ENCODE measurements around the gene NME8.

NME8 gene

GRCh38 chr7:37899712-37900247 is 51.4 kb downstream of the NME8 start:
- Histone ChIP-seq H3K9me3 (ENCODE audit: severe bottlenecking) (no peaks in the 10 kb centered on the region), H3K27me3 (ENCODE audit: insufficient read depth, poor library complexity, severe bottlenecking) (no peaks in the 10 kb centered on the region), H3K36me3 (ENCODE audit: low read depth) (no peaks in the 10 kb centered on the region), H3K4me3 (ENCODE audit: severe bottlenecking) (no peak overlapping the region), H3K4me1 (ENCODE audit: insufficient read depth, poor library complexity, severe bottlenecking) (no peaks in the 10 kb centered on the region), H3K27ac (ENCODE audit: poor library complexity, severe bottlenecking) (no peak overlapping the region)
- ATAC-seq (ENCODE audit: low read depth): no peak
- no peak for DNase-seq (ENCODE audit: low spot score)
- TF ChIP-seq, protein P1, sequence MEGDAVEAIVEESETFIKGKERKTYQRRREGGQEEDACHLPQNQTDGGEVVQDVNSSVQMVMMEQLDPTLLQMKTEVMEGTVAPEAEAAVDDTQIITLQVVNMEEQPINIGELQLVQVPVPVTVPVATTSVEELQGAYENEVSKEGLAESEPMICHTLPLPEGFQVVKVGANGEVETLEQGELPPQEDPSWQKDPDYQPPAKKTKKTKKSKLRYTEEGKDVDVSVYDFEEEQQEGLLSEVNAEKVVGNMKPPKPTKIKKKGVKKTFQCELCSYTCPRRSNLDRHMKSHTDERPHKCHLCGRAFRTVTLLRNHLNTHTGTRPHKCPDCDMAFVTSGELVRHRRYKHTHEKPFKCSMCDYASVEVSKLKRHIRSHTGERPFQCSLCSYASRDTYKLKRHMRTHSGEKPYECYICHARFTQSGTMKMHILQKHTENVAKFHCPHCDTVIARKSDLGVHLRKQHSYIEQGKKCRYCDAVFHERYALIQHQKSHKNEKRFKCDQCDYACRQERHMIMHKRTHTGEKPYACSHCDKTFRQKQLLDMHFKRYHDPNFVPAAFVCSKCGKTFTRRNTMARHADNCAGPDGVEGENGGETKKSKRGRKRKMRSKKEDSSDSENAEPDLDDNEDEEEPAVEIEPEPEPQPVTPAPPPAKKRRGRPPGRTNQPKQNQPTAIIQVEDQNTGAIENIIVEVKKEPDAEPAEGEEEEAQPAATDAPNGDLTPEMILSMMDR (IDR thresholded peaks at IDR 0.05; ENCODE audit: poor library complexity, severe bottlenecking): no peak

GRCh38 chr7:37901236-37901827 is 52.9 kb downstream of the NME8 start:
- no peak for DNase-seq (ENCODE audit: low spot score)
- H3K36me3 ChIP-seq (ENCODE audit: low read depth): no peaks in the 10 kb centered on the region
- TF ChIP-seq, protein P1 (IDR thresholded peaks at IDR 0.05; ENCODE audit: poor library complexity, severe bottlenecking): peak; percentile 74
- no peaks in the 10 kb centered on the region for H3K9me3 ChIP-seq (ENCODE audit: severe bottlenecking)
- H3K27me3 ChIP-seq (ENCODE audit: insufficient read depth, poor library complexity, severe bottlenecking): no peaks in the 10 kb centered on the region
- ATAC-seq (ENCODE audit: low read depth): no peak
- H3K4me3 ChIP-seq (ENCODE audit: severe bottlenecking): no peak overlapping the region
- no peak overlapping the region for H3K27ac ChIP-seq (ENCODE audit: poor library complexity, severe bottlenecking)
- no peaks in the 10 kb centered on the region for H3K4me1 ChIP-seq (ENCODE audit: insufficient read depth, poor library complexity, severe bottlenecking)

DNA sequence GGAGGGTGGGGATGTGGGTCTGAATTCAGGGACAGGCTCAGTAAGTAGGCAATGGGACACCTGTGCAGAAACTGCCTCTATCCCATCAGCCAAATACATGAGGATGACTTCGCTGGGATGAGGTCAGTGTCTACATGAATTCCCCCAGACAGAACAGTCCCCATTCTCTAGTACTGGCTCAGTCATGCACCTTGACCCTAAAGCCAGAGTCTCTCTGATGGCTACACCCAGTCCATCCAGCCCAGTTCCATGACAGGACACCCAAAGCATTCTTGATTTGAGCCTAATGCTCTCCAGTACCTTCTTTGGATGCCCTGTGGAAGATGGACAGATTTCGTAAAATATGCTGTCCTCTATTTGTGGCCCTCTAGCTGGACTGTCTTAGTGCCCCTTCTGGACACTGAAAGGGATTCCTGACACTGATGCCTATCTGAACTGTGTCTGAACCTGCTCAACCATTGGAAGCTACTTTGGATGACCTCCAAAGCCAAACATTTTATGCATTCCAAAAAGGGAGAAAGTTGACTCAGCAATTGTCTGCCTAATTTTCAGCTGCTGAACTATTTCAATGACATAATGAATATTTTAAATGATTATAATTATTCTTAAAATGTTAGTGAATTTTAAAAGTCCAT is 53.6 kb downstream of the NME8 start:
- no peaks in the 10 kb centered on the region for H3K4me1 ChIP-seq (ENCODE audit: insufficient read depth, poor library complexity, severe bottlenecking)
- H3K9me3 ChIP-seq (ENCODE audit: severe bottlenecking): no peaks in the 10 kb centered on the region
- H3K36me3 ChIP-seq (ENCODE audit: low read depth): no peaks in the 10 kb centered on the region
- H3K4me3 ChIP-seq (ENCODE audit: severe bottlenecking): no peak overlapping the region
- no peak overlapping the region for H3K27ac ChIP-seq (ENCODE audit: poor library complexity, severe bottlenecking)
- no peak for DNase-seq (ENCODE audit: low spot score)
- peak; percentile 71 for ATAC-seq (ENCODE audit: low read depth)
- TF ChIP-seq, protein P1 (IDR thresholded peaks at IDR 0.05; ENCODE audit: poor library complexity, severe bottlenecking): no peak
- H3K27me3 ChIP-seq (ENCODE audit: insufficient read depth, poor library complexity, severe bottlenecking): no peaks in the 10 kb centered on the region

- no peaks in the 10 kb centered on the region for H3K36me3 ChIP-seq (ENCODE audit: low read depth)
- H3K4me3 ChIP-seq (ENCODE audit: severe bottlenecking): no peak overlapping the region
- TF ChIP-seq, protein P1 (IDR thresholded peaks at IDR 0.05; ENCODE audit: poor library complexity, severe bottlenecking): no peak
- no peaks in the 10 kb centered on the region for H3K4me1 ChIP-seq (ENCODE audit: insufficient read depth, poor library complexity, severe bottlenecking)
- peaks cover 10% of the 10 kb centered on the region for H3K27me3 ChIP-seq (ENCODE audit: insufficient read depth, poor library complexity, severe bottlenecking)
- H3K9me3 ChIP-seq (ENCODE audit: severe bottlenecking): no peaks in the 10 kb centered on the region
- DNase-seq (ENCODE audit: low spot score) (no peak), ATAC-seq (ENCODE audit: low read depth) (no peak)
- H3K27ac ChIP-seq (ENCODE audit: poor library complexity, severe bottlenecking): no peak overlapping the region
These were observed 59.9 kb downstream of the NME8 start for GRCh38 chr7:37908221-37908788.
